Measurements from ENCODE around the gene DMXL1.

The DMXL1 gene

DNA sequence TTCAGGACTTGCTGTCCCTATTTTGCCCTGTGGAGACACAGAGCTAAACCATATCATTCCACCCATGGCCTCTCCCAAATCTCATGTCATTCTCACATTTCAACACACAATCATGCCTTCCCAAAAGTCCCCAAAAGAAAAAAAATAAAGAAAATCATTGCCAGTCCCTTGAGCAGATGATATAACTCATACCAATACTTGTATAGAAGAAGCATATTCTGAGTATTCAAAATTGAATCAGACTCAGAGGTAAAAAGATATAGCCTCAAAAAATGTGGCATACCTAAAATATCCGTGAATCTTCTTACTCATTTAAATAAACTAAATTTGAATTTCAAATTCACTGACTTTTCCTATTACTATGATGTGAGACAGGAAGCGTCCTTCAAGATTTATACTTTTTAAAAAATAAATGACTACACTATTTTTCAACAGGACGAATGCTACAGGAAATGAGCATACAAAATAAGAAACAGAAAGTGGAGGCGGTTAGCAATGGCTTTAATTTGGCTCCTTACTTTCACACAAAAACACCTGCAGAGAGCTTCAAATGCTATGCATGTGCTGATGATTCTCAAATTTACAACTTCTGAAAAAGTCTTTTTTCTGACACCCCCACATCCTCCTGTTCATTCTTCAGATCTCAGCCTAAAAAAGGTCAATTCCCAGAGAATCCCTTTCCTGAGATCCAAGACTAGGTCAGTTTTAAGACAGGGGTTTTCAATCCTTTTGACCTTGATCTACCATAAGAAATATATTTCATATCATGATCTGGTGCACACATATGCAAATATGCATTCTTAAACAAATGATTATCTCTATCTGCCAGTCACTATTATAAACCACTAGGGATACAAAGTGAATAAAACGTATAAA lies 39.6 kb upstream of the DMXL1 start:
- TF ChIP-seq ZFX (IDR thresholded peaks at IDR 0.05) (no peak), CTCF (conservative IDR thresholded peaks at IDR 0.05) (no peak)
- no peak overlapping the region for H3K27ac ChIP-seq

DNA sequence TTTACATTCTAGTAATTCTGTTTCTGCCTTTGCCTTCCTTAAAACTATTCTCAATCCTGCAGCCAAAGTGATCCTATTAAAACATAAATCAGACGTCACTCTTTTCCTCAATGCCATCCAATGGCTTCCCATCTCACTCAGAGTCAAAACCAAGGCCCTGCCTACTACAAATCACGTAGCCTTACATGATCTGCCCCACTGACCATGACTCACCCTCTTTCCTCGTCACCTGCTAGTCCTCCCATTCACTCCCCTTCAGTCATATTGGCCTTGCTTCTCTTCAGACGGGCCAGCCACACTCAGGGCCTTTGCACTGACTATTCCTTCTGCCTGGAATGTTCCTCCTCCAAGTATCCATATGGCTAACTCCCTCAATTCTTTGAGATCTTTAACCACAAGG lies 39.0 kb upstream of the DMXL1 start:
- TF ChIP-seq CTCF (conservative IDR thresholded peaks at IDR 0.05) (no peak), ZFX (IDR thresholded peaks at IDR 0.05) (no peak)
- H3K27ac ChIP-seq: no peak overlapping the region

- no peak for TF ChIP-seq CTCF (conservative IDR thresholded peaks at IDR 0.05)
- no peak for TF ChIP-seq ZFX (IDR thresholded peaks at IDR 0.05)
- H3K27ac ChIP-seq: no peak overlapping the region
These were observed 38.2 kb upstream of the DMXL1 start for GRCh38 chr5:119032656-119033055.

DNA sequence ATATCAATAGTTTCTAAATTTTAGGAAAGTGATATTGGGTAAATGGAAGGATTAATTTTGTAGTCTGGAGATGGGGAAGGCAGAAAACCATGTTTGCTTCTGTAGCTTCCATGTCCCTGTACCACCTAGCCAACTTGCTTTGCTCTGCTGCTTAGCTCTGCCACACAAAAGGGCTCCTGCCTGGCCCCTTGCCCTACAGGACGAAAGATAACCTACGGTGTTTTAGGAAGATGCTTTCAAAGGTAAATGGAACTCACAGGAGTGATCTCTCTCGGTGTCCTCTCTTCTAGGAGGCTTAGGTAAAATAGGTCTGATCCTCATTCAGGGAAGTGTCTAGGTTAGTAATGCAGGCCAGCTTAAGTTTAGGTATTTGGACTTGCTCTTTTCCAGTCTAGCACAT lies 37.8 kb upstream of the DMXL1 start:
- H3K27ac ChIP-seq: no peak overlapping the region
- TF ChIP-seq ZFX (IDR thresholded peaks at IDR 0.05): no peak
- no peak for TF ChIP-seq CTCF (conservative IDR thresholded peaks at IDR 0.05)

GRCh38 chr5:119036101-119036762 lies 34.7 kb upstream of the DMXL1 start:
- peak overlapping the region; percentile 98 for H3K27ac ChIP-seq
- TF ChIP-seq CTCF (conservative IDR thresholded peaks at IDR 0.05) (no peak), ZFX (IDR thresholded peaks at IDR 0.05) (no peak)

GRCh38 chr5:119037496-119038215 lies 33.2 kb upstream of the DMXL1 start:
- TF ChIP-seq ZFX (IDR thresholded peaks at IDR 0.05) (no peak), CTCF (conservative IDR thresholded peaks at IDR 0.05) (no peak)
- H3K27ac ChIP-seq: peak overlapping the region; percentile 98

DNA sequence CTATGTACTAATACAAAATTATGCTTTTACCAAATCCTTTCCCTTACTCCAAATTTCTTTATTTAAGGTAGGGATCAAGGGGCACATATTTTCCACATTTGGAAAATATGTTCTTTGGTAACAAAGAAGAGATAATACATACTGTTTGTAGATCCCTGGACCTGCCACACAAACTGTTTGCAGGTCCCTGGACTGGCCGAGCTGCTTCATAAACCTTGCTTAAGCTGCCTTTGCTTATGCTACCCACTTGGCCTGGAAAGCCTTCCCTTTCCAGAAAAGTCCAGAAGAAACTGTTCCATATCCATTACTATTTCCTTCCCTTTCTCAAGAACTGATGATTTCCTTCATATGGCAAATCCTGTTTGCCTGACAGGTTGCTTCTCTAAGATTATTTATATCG lies 22.6 kb upstream of the DMXL1 start:
- H3K27ac ChIP-seq: no peak overlapping the region

More for the DNA sequence above, 22.6 kb upstream of the DMXL1 start:
- TF ChIP-seq ZFX (IDR thresholded peaks at IDR 0.05): no peak
- no peak for TF ChIP-seq CTCF (conservative IDR thresholded peaks at IDR 0.05)
